Panc1 (cell line): ENCODE data around the gene EGFLAM.

Experiments
- CTCF ChIP-seq: fragments of 450-650 bp; IDR thresholded peaks from 2 replicates; pipeline ENCODE4 v1.5.1; 2017; ENCODE audit warnings: mild to moderate bottlenecking
- POLR2AphosphoS5 ChIP-seq: IDR thresholded peaks from 2 replicates; pipeline ENCODE4 v1.6.1; 2012; ENCODE audit warnings: mild to moderate bottlenecking, low read depth, low read length, moderate library complexity
- REST ChIP-seq, 2 experiments: IDR thresholded peaks; 2 replicates each; pipeline ENCODE4 v1.6.1; 2011 to 2012; ENCODE audit warnings: low read depth in 2 of 2, control low read depth in 1 of 2, low read length in 1 of 2, mild to moderate bottlenecking in 1 of 2, moderate library complexity in 1 of 2; ENCODE audit not compliant: insufficient read depth in 1 of 2
- TCF7L2 ChIP-seq: IDR thresholded peaks from 2 replicates; pipeline ENCODE4 v1.6.1; 2011; ENCODE audit warnings: mild to moderate bottlenecking, low read depth, low read length, inconsistent platforms

DNA sequence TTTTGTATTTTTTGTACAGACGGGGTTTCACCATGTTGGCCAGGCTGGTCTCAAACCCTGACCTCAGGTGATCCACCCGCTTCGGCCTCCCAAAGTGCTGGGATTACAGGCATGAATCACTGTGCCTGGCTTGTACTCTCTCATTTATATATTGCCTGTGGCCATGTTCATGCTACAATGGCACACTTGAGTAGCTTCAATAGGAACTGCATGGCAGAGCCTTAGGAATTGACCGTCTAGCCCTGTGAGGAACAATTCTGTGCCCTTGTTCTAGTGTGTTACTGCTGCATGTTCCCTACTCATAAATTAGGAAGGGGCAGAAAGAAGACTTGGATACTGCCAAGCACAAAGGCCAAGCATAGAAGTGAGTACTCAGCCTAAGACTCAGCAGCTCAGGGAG lies 193.8 kb downstream of the EGFLAM start:
- no peak for TF ChIP-seq CTCF
- no peak for TF ChIP-seq POLR2AphosphoS5
- no peak for TF ChIP-seq TCF7L2
- no peak for TF ChIP-seq REST (IDR thresholded peaks at IDR 0.05; ENCODE audit: insufficient read depth in 1 of 2, low read depth in 2 of 2, low read length in 1 of 2)
